HPDE6-E6E7 (cell line): ENCODE results near the gene PCDHGC4.

Experiments
- DNase-seq: peaks from one replicate; pipeline ENCODE4 v3.0.0; 2011; ENCODE audit warnings: missing footprints; ENCODE audit errors: extremely low spot score

The PCDHGC4 gene

GRCh38 chr5:141484641-141485311 lies at the start of gene PCDHGC4:
TSS of gene PCDHGC4 (plus strand) at chr5:141485030. CDS start at chr5:141485174, 144 bp downstream.
- DNase-seq, result no peak

GRCh38 chr5:141437221-141437620 lies 47.6 kb upstream of the PCDHGC4 start:
- DNase-seq, result no peak

- DNase-seq, result no peak
Observed at GRCh38 chr5:141439411-141440141, 45.3 kb upstream of the PCDHGC4 start.

GRCh38 chr5:141440341-141440740 lies 44.5 kb upstream of the PCDHGC4 start:
- DNase-seq, result no peak

- DNase-seq, result no peak
Observed at GRCh38 chr5:141441571-141442170, 43.2 kb upstream of the PCDHGC4 start.

GRCh38 chr5:141465351-141465750 lies 19.5 kb upstream of the PCDHGC4 start:
- no peak for DNase-seq

GRCh38 chr5:141475625-141476131 lies 9.2 kb upstream of the PCDHGC4 start, which contains the start of gene PCDHGC3:
TSS of gene PCDHGC3 (plus strand) at chr5:141475966. CDS start at chr5:141476117, 151 bp downstream.
- peak; percentile 96 for DNase-seq

GRCh38 chr5:141476132-141476911 lies 8.5 kb upstream of the PCDHGC4 start:
- peak; percentile 49 for DNase-seq

- no peak for DNase-seq
Observed at GRCh38 chr5:141477044-141477575, 7.7 kb upstream of the PCDHGC4 start.

GRCh38 chr5:141477815-141478214 lies 7.0 kb upstream of the PCDHGC4 start:
- DNase-seq, result no peak

GRCh38 chr5:141478321-141478945 lies 6.4 kb upstream of the PCDHGC4 start:
- DNase-seq, result no peak

GRCh38 chr5:141479776-141480175 lies 5.1 kb upstream of the PCDHGC4 start:
- DNase-seq, result no peak

- DNase-seq, result no peak
Observed at GRCh38 chr5:141483902-141484301, 928 bp upstream of the PCDHGC4 start.

GRCh38 chr5:141484310-141484640 lies 555 bp upstream of the PCDHGC4 start:
- no peak for DNase-seq

- DNase-seq, result no peak
Observed at GRCh38 chr5:141485321-141486055, 658 bp downstream of the PCDHGC4 start.

GRCh38 chr5:141486091-141486490 lies 1.3 kb downstream of the PCDHGC4 start:
- no peak for DNase-seq

- DNase-seq, result no peak
Observed at GRCh38 chr5:141487131-141487530, 2.3 kb downstream of the PCDHGC4 start.

- peak; percentile 69 for DNase-seq
Observed at GRCh38 chr5:141488591-141489561, 4.0 kb downstream of the PCDHGC4 start, which contains the start of gene PCDHGC5. TSS of gene PCDHGC5 (plus strand) at chr5:141489081. CDS start at chr5:141489241, 160 bp downstream.

- no peak for DNase-seq
Observed at GRCh38 chr5:141489841-141490240, 5.0 kb downstream of the PCDHGC4 start.
